NCI-H2196 (cell line): ENCODE results near the gene GPR37L1.
"Not testable (repeated sequence)": the region's sequence is repeated elsewhere in the genome, so short reads cannot be mapped to it uniquely, and the experiment has no call there.

Experiments
- DNase-seq: peaks from one replicate; lab custom pipeline; 2025; ENCODE audit not compliant: unreplicated experiment; lab: John Stamatoyannopoulos, UW

The GPR37L1 gene

DNA sequence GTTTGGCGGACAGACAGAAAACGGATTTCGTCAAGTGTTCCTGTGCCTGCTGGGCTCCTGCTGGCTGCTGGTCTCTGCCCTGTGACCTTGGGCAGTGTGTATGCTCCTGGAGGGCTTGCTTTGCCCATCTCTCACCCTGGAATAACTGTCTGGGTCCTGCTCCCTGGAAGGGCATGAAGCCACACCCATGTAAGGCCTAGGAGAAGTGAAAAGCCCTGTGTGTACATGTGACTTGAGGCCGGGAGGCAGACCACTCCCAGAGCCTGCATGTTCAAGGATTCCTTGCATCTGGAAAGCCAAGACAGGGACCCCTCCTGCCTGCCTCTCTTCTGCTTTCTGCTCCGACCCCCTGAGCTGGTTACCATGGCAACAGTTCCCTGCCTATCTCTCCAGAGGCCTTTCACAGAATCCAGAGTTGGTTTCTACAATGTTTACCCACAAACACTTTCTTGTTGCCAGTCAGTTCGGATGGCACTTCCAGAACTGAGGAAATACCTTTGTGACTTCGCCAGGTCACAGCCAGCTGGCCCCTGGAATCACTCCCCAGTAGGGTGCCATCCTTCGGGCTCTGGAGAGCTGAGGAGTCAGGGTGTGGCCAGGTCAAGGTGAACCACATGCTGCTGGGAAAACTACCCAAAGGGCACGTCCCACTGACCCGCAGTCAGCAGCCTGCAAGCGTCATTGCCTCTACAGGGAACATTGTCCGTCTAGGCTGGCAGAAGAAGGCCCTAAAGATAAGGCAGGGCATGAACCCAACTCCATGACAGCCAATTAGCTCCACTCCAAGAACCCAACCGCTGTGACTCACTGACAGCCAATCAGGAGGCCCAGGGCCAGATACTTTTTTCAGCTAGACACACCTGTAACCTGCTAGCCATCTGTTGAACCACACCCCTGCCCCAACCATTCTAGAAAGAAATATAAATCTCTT lies 14.7 kb upstream of the GPR37L1 start:
- DNase-seq = peak; percentile 79

- DNase-seq = no peak
Observed at GRCh38 chr1:202110977-202111376, 11.7 kb upstream of the GPR37L1 start.

DNA sequence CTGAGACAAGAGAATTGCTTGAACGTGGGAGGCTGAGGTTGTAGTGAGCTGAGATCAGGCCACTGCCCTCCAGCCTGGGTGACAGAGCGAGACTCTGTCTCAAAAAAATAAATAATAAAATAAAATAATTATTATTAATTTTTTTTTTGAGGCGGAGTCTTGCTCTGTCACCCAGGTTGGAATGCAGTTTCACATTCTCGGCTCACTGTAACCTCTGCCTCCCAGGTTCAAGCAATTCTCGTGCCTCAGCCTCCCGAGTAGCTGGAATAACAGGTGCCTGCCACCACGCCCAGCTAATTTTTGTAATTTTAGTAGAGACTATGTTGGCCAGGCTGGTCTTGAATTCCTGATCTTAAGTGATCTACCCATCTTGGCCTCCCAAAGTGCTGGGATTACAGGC lies 11.1 kb upstream of the GPR37L1 start:
- DNase-seq = not testable (repeated sequence)

- peak; percentile 59 for DNase-seq
Observed at GRCh38 chr1:202112859-202113689, 9.6 kb upstream of the GPR37L1 start.

- DNase-seq = peak; percentile 11
Observed at GRCh38 chr1:202113690-202114300, 8.9 kb upstream of the GPR37L1 start.

DNA sequence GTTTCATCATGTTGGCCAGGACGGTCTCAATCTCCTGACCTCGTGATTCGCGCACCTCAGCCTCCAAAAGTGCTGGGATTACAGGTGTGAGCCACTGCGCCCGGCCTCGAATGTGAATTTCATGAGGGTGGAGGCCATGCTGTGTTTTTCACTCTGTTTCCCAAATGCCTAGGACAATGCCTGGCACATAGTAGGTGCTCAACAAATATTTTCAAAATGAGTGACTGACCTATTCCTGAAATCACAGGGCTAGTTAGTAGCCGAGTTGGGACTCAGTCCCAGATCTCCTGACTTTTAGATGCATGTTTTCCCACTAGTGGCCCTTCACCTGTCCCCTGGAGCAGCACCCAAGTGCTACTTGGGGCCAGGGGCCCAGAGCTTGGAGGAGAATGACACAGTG lies 6.4 kb upstream of the GPR37L1 start:
- no peak for DNase-seq

DNA sequence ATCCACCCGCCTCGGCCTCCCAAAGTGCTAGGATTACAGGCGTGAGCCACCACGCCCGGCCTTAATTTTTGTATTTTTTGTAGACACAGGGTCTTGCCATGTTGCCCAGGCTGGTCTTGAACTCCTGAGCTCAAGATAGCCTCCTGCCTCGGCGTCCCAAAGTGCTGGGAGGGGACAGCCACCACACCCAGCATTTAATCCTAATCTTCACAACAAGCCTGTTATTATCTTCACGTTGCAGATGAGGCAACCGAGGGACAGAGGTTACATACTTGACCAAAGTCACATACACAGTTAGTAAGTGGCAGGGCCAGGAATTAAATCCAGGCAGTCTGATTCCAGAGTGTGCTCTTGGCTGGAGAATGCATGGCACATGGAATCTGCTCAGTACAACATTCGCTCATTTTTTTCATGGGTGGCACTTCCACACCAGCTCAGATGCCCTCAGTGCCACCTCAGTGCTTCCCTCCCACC lies 4.8 kb upstream of the GPR37L1 start:
- no peak for DNase-seq

GRCh38 chr1:202121006-202121405 lies 1.7 kb upstream of the GPR37L1 start:
- DNase-seq = no peak

GRCh38 chr1:202123336-202123813 lies 658 bp downstream of the GPR37L1 start:
- DNase-seq = no peak

DNA sequence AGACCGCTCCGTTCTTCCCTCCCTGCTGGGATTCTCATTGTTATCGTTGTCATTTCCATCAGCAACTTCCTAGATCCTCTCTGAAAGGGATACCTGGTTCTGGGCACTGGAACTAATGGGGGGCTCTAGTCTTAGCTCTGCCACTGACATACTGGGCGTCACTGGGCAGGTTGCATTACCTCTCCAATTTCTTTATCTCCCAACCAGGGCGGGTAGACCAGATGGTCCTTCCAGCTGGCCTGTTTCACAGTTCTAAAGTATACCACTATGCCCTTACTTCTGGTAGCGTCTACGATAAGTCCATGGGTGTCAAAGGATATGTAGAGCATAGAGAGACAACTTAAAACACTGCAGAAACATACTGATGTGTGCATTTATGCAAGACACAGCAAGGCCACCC lies 1.4 kb downstream of the GPR37L1 start:
- no peak for DNase-seq

DNA sequence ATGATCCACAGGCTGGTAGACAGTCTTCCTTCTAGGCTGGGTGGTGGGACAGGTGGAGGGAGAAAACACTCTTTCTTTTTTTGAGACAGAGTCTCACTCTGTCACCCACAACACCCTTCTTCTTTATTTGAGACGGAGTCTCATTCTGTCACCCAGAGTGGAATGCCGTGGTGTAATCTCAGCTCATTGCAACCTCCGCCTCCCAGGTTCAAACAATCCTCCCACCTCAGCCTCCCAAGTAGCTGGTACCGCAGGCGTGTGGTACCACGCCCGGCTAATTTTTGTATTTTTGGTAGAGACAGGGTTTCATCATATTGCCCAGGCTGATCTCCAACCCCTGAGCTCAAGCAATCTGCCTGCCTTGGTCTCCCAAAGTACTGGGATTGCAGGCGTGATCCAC lies 2.9 kb downstream of the GPR37L1 start:
- no peak for DNase-seq

- DNase-seq = no peak
Observed at GRCh38 chr1:202126426-202126825, 3.7 kb downstream of the GPR37L1 start.

GRCh38 chr1:202127061-202127460 lies 4.3 kb downstream of the GPR37L1 start:
- no peak for DNase-seq

DNA sequence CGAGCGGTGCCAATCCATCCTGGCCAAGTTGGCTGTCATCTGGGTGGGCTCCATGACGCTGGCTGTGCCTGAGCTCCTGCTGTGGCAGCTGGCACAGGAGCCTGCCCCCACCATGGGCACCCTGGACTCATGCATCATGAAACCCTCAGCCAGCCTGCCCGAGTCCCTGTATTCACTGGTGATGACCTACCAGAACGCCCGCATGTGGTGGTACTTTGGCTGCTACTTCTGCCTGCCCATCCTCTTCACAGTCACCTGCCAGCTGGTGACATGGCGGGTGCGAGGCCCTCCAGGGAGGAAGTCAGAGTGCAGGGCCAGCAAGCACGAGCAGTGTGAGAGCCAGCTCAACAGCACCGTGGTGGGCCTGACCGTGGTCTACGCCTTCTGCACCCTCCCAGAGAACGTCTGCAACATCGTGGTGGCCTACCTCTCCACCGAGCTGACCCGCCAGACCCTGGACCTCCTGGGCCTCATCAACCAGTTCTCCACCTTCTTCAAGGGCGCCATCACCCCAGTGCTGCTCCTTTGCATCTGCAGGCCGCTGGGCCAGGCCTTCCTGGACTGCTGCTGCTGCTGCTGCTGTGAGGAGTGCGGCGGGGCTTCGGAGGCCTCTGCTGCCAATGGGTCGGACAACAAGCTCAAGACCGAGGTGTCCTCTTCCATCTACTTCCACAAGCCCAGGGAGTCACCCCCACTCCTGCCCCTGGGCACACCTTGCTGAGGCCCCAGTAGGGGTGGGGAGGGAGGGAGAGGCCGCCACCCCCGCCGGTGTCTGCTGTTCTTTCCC lies 5.3 kb downstream of the GPR37L1 start:
- DNase-seq = no peak

DNA sequence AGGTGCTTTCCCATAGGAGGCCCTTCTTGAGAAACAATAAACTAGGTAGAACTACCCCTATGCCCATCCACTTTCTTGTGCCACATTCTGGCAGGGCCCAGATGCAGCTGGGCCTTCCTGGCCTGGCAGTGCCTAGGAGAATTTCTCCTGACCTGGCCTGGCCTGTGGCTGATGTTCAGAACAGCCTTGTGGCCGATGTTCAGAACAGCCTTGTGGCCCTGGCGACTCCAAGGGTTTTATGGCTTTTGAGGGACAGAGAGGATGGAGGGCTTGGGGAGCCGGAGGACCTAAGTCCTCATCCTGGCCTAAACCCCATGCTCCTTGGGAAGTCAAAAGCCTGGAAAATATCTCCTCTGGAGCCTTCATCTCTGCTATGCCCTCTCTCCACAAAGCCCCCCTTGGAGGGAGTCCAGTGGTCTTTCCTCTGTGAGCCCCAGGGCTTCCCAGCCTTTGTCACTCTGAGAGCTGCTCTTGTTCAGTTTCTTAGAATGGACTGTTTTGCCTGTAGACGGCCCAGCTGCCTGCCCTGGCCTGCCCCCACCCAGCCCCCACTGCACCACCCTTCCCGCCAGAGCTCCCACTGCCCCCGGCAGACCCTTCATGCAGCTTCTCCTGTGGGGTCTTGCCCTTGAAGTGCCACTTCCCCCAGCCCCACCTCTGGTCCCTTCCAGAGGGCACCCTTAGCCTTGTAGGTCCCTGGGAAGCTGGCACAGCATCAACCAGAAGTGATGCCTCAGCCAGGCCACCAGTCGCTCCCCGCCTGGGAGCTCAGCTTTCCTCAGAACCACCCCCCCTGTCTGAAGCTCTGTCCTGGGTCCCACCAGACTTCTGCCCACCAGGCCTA lies 7.0 kb downstream of the GPR37L1 start:
- DNase-seq = no peak

DNA sequence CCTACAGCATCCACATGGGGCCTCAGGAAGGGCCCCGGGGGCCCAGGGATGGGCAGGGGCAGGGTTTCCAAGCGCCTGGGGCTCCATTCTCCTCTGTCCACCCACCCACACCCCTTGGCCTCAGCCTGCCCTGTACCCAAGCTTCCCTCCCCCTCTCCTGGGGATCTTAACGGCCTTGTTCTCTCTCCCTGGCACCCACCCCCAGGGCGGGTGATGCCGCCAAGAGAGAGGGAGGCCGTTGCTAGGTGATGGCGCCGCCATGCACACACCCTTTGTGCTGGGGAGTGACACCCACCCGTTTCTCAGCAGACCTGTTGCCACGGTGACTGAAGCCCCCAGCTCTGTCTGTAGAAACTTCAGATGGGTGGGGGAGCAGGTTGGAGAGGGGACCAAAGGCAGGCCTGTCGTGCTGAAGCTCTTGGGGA lies 7.6 kb downstream of the GPR37L1 start:
- no peak for DNase-seq

DNA sequence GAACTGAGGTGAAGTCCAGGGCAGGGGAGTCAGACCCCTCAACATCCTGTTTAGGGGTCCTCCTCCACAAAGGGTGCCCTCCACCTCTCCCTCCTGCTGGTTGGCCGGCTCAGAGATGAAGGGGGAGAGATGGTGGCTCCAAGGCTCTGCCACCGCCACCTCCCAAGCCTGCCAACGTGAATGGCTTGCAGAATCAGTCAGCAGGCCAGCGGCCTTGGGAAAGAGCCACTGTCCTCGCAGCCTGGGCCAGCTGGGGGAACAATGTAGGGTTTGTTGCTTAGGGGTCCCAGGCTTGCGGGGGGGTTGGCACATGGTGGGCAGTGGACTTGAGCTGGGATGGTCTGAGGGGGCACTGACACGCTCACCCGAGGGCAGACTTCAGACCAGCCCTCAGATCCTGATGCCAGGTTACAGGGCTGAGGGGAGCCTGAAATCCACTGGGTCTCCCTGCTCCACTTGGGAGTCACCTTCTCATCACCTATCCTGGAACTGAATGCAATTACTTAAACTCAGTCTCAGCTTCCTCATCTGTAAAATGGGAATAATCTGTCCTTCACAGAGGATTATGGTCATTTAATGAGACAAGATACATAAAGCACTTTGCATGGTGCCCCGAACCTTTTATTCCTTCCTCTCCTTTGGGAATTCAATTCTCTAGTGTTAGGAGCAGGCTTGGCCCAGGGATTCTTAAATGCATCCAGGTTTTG lies 8.3 kb downstream of the GPR37L1 start:
- no peak for DNase-seq

GRCh38 chr1:202131956-202132821 lies 9.5 kb downstream of the GPR37L1 start:
- no peak for DNase-seq
